H9 (cell line): ENCODE results near the gene CHST2. TPM values are rescaled to one million over a fixed set of nuclear protein-coding genes. Genes with fewer than 3 reads are reported as not detected.

Source experiments
- DNase-seq: peaks from one replicate; pipeline ENCODE4 v3.0.0-alpha.2; 2017
- H2AFZ ChIP-seq: one replicate; pipeline ENCODE4 v1.6.1; 2013; ENCODE audit warnings: mild to moderate bottlenecking, low read length, control low read depth, moderate library complexity
- H2AK5ac ChIP-seq: 2 replicates; pipeline ENCODE4 v1.6.1; 2013; ENCODE audit warnings: low read length, control low read depth, mixed read lengths; ENCODE audit not compliant: insufficient read length
- H2BK120ac ChIP-seq: one replicate; pipeline ENCODE4 v1.6.1; 2013; ENCODE audit warnings: low read depth, mild to moderate bottlenecking, low read length, control low read depth, inconsistent platforms; ENCODE audit not compliant: poor library complexity, severe bottlenecking
- H2BK12ac ChIP-seq: 2 replicates; pipeline ENCODE4 v1.6.1; 2013; ENCODE audit warnings: low read length, control low read depth, mixed read lengths, low read depth; ENCODE audit not compliant: insufficient read length
- H2BK15ac ChIP-seq: 2 replicates; pipeline ENCODE4 v1.6.1; 2013; ENCODE audit warnings: low read depth, low read length, control low read depth
- H2BK20ac ChIP-seq: one replicate; pipeline ENCODE4 v1.6.1; 2013; ENCODE audit warnings: low read depth, mild to moderate bottlenecking, low read length, control low read depth, inconsistent platforms; ENCODE audit not compliant: poor library complexity, severe bottlenecking
- H2BK5ac ChIP-seq: 2 replicates; pipeline ENCODE4 v1.6.1; 2013; ENCODE audit warnings: low read length, control low read depth, mixed read lengths; ENCODE audit not compliant: insufficient read length
- H3K14ac ChIP-seq: 2 replicates; pipeline ENCODE4 v1.6.1; 2013; ENCODE audit warnings: low read length, control low read depth; ENCODE audit not compliant: insufficient read depth
- H3K18ac ChIP-seq: 2 replicates; pipeline ENCODE4 v1.6.1; 2013; ENCODE audit warnings: low read depth, mild to moderate bottlenecking, mixed read lengths, low read length, control low read depth; ENCODE audit not compliant: insufficient read length
- H3K23ac ChIP-seq: 2 replicates; pipeline ENCODE4 v1.6.1; 2013; ENCODE audit warnings: low read length, control low read depth, mixed read lengths, low read depth; ENCODE audit not compliant: insufficient read length
- H3K23me2 ChIP-seq: 2 replicates; pipeline ENCODE4 v1.6.1; 2013; ENCODE audit warnings: low read depth, mild to moderate bottlenecking, mixed read lengths, low read length, control low read depth; ENCODE audit not compliant: insufficient read length, poor library complexity, severe bottlenecking
- H3K27ac ChIP-seq: 2 replicates; pipeline ENCODE4 v1.5.1; 2013; ENCODE audit warnings: low read length, control low read depth, mixed read lengths, low read depth; ENCODE audit not compliant: insufficient read length
- H3K27me3 ChIP-seq: 2 replicates; pipeline ENCODE4 v1.6.1; 2013; ENCODE audit warnings: low read length, control low read depth, inconsistent platforms; ENCODE audit not compliant: insufficient read depth
- H3K4ac ChIP-seq: 2 replicates; pipeline ENCODE4 v1.6.1; 2013; ENCODE audit warnings: low read depth, mild to moderate bottlenecking, control low read depth, inconsistent platforms, low read length, moderate library complexity
- H3K4me1 ChIP-seq: 2 replicates; pipeline ENCODE4 v1.6.1; 2013; ENCODE audit warnings: low read length, control low read depth, inconsistent platforms; ENCODE audit not compliant: insufficient read depth
- H3K4me2 ChIP-seq: 2 replicates; pipeline ENCODE4 v1.6.1; 2013; ENCODE audit warnings: low read length, control low read depth, mixed read lengths; ENCODE audit not compliant: insufficient read length, insufficient read depth
- H3K56ac ChIP-seq: 2 replicates; pipeline ENCODE4 v1.6.1; 2013; ENCODE audit warnings: low read depth, mild to moderate bottlenecking, mixed read lengths, low read length, control low read depth; ENCODE audit not compliant: insufficient read length
- H3K79me1 ChIP-seq: 2 replicates; pipeline ENCODE4 v1.6.1; 2013; ENCODE audit warnings: low read depth, mild to moderate bottlenecking, moderate library complexity, low read length, control low read depth, inconsistent platforms; ENCODE audit not compliant: insufficient read depth, poor library complexity, severe bottlenecking
- H3K79me2 ChIP-seq: 2 replicates; pipeline ENCODE4 v1.6.1; 2013; ENCODE audit warnings: low read length, control low read depth, inconsistent platforms; ENCODE audit not compliant: insufficient read depth
- H3K9ac ChIP-seq: 2 replicates; pipeline ENCODE4 v1.6.1; 2013; ENCODE audit warnings: low read length, control low read depth, mixed read lengths; ENCODE audit not compliant: insufficient read length; ENCODE audit errors: extremely low read depth
- H3K9me3 ChIP-seq: one replicate; pipeline ENCODE4 v1.6.1; 2013; ENCODE audit warnings: low read depth, low read length, inconsistent platforms; ENCODE audit not compliant: control insufficient read depth
- H3T11ph ChIP-seq: one replicate; pipeline ENCODE4 v1.6.1; 2013; ENCODE audit warnings: mild to moderate bottlenecking, low read length, control low read depth, inconsistent platforms
- H4K20me1 ChIP-seq: one replicate; pipeline ENCODE4 v1.6.1; 2013; ENCODE audit not compliant: control insufficient read depth, insufficient read length, insufficient read depth
- H4K5ac ChIP-seq: 2 replicates; pipeline ENCODE4 v1.6.1; 2013; ENCODE audit warnings: low read depth, mild to moderate bottlenecking, mixed read lengths, low read length, control low read depth; ENCODE audit not compliant: insufficient read length
- H4K8ac ChIP-seq: replicated peaks from 2 replicates; pipeline ENCODE4 v1.6.1; 2013; ENCODE audit warnings: low read length, control low read depth, mixed read lengths, low read depth; ENCODE audit not compliant: insufficient read length
- H4K91ac ChIP-seq: 2 replicates; pipeline ENCODE4 v1.6.1; 2013; ENCODE audit warnings: low read depth, mild to moderate bottlenecking, moderate library complexity, mixed read lengths, low read length, control low read depth; ENCODE audit not compliant: insufficient read length
- H3K27ac Mint-ChIP-seq, 3 experiments: 2 replicates in 2 of 3; 3 replicates in 1 of 3; pipeline ENCODE4 v1.8.0; 2020 to 2021; ENCODE audit warnings: mixed read lengths in 3 of 3, mild to moderate bottlenecking in 1 of 3, moderate library complexity in 1 of 3
- H3K27me3 Mint-ChIP-seq: 2 replicates; pipeline ENCODE4 v1.8.0; 2021; ENCODE audit warnings: low read depth, mild to moderate bottlenecking, moderate library complexity, mixed read lengths
- H3K36me3 Mint-ChIP-seq, 3 experiments: 2 replicates in 2 of 3; 3 replicates in 1 of 3; pipeline ENCODE4 v1.8.0; 2020 to 2021; ENCODE audit warnings: low read depth in 3 of 3, mixed read lengths in 3 of 3; ENCODE audit not compliant: insufficient read depth in 1 of 3
- H3K4me1 Mint-ChIP-seq, 2 experiments: 2 replicates each; pipeline ENCODE4 v1.8.0; 2020; ENCODE audit warnings: mixed read lengths in 2 of 2
- H3K4me3 Mint-ChIP-seq, 2 experiments: 2 replicates in 1 of 2; 3 replicates in 1 of 2; pipeline ENCODE4 v1.8.0; 2020 to 2021; ENCODE audit warnings: mild to moderate bottlenecking in 2 of 2, mixed read lengths in 2 of 2, moderate library complexity in 1 of 2
- H3K9me3 Mint-ChIP-seq, 2 experiments: 2 replicates in 1 of 2; 3 replicates in 1 of 2; pipeline ENCODE4 v1.8.0; 2020; ENCODE audit warnings: mild to moderate bottlenecking in 2 of 2, mixed read lengths in 2 of 2, moderate library complexity in 1 of 2
- WGBS: extraction: QIAGEN DNeasy Blood & Tissue Kit; methylation state at CpG from one replicate; pipeline ENCODE4 v1.1.7; 2013; ENCODE audit warnings: missing lambda C conversion rate, low lambda C conversion rate, mixed read lengths; ENCODE audit not compliant: insufficient read length; ENCODE audit errors: extremely low coverage; 5-methylcytosine and 5-hydroxymethylcytosine counted together
- total RNA-seq: library from RNA; stranded (reverse); gene quantifications from 2 replicates; pipeline ENCODE4 v1.2.1, GENCODE V29; 2021
- TF ChIP-seq, protein P1 (sequence below): fragments of 200-600 bp; sonication (generic); conservative IDR thresholded peaks from 3 replicates; pipeline ENCODE4 v1.8.0; 2021; ENCODE audit warnings: antibody characterized with exemption, mild to moderate bottlenecking

CHST2 gene
- total RNA-seq, 1 experiment from 2014 or later, result 5.8 TPM

DNA sequence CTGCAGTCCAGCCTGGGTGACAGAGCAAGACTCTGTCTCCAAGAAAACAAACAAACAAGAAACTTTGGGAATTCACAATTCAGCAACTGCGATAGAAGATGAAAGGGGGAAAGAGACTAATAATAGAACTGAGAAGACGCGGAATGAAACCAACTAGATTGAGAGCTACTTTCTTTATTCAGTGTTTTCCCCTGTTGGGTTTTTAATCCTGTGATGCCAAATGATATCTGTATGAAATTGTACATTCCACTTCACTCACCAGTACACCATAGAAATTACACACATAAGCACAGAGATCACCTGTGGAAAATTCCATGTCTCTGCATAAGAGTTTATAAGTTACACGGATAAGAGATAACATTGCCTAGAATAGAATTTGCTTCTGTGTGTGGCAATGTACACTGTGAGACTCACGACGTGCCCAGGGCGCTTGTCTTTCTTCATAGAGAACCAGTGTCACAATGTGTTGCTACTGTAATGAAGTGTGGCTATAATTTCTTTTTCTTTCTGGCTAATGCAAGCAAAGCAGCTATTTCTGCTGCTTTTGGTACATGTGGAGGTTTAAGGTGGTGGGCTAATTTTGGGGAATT, 17.7 kb upstream of the CHST2 start:
- TF ChIP-seq, protein P1, sequence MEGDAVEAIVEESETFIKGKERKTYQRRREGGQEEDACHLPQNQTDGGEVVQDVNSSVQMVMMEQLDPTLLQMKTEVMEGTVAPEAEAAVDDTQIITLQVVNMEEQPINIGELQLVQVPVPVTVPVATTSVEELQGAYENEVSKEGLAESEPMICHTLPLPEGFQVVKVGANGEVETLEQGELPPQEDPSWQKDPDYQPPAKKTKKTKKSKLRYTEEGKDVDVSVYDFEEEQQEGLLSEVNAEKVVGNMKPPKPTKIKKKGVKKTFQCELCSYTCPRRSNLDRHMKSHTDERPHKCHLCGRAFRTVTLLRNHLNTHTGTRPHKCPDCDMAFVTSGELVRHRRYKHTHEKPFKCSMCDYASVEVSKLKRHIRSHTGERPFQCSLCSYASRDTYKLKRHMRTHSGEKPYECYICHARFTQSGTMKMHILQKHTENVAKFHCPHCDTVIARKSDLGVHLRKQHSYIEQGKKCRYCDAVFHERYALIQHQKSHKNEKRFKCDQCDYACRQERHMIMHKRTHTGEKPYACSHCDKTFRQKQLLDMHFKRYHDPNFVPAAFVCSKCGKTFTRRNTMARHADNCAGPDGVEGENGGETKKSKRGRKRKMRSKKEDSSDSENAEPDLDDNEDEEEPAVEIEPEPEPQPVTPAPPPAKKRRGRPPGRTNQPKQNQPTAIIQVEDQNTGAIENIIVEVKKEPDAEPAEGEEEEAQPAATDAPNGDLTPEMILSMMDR, result no peak
- H3K79me2 ChIP-seq, result no peaks in the 10 kb centered on the region
- H2BK20ac ChIP-seq, result no peak overlapping the region
- H3K14ac ChIP-seq, result no peak overlapping the region
- H2AK5ac ChIP-seq, result no peak overlapping the region
- no peaks in the 10 kb centered on the region for H3K27me3 ChIP-seq
- no peak overlapping the region for H4K8ac ChIP-seq
- H3K56ac ChIP-seq, result no peak overlapping the region
- H3K23ac ChIP-seq, result no peak overlapping the region
- H3K79me1 ChIP-seq, result no peaks in the 10 kb centered on the region
- H2AFZ ChIP-seq, result no peak overlapping the region
- no peak overlapping the region for H3T11ph ChIP-seq
- Mint-ChIP-seq H3K9me3 (peaks cover 27 to 37% of the 10 kb centered on the region in 2 experiments), H3K36me3 (peaks cover 14 to 32% (median 19%) of the 10 kb centered on the region in 3 experiments), H3K27ac (no peak overlapping the region), H3K4me3 (no peak overlapping the region), H3K27me3 (no peaks in the 10 kb centered on the region), H3K4me1 (peaks cover 0 to 7% of the 10 kb centered on the region in 2 experiments; a peak in 2 of 4 replicates)
- no peak overlapping the region for H3K4me2 ChIP-seq
- H3K9me3 ChIP-seq, result peaks cover 12% of the 10 kb centered on the region
- no peak overlapping the region for H4K91ac ChIP-seq
- no peak overlapping the region for H2BK15ac ChIP-seq
- H2BK12ac ChIP-seq, result no peak overlapping the region
- no peaks in the 10 kb centered on the region for H3K4me1 ChIP-seq
- H2BK120ac ChIP-seq, result no peak overlapping the region
- H2BK5ac ChIP-seq, result no peak overlapping the region
- no peak overlapping the region for H4K5ac ChIP-seq
- DNase-seq, result no peak
- no peaks in the 10 kb centered on the region for H4K20me1 ChIP-seq
- no peak overlapping the region for H3K4ac ChIP-seq
- H3K18ac ChIP-seq, result no peak overlapping the region
- H3K27ac ChIP-seq, result no peak overlapping the region
- H3K23me2 ChIP-seq, result no peaks in the 10 kb centered on the region
- no peak overlapping the region for H3K9ac ChIP-seq
- no CpG with 5 or more reads among the region's 7 CpGs for WGBS
